GM19099 (cell line): ENCODE results near the gene DNAJB11.

ENCODE experiments used
- POLR2A ChIP-seq: IDR thresholded peaks from 3 replicates; pipeline ENCODE4 v1.6.1; 2011; ENCODE audit warnings: low read depth; ENCODE audit not compliant: insufficient read length; ENCODE audit errors: extremely low read depth

DNAJB11 gene

GRCh38 chr3:186538779-186539178, 31.7 kb upstream of the DNAJB11 start:
- TF ChIP-seq POLR2A = no peak

GRCh38 chr3:186540221-186540834, 30.2 kb upstream of the DNAJB11 start:
- TF ChIP-seq POLR2A = no peak

- TF ChIP-seq POLR2A = no peak
These were observed 29.7 kb upstream of the DNAJB11 start for GRCh38 chr3:186540835-186541226.

- TF ChIP-seq POLR2A = no peak
These were observed 26.2 kb upstream of the DNAJB11 start, which contains the start of gene CRYGS for GRCh38 chr3:186544281-186544680. CRYGS (minus strand) TSS chr3:186544380; CDS start chr3:186544326, 54 bp downstream.

GRCh38 chr3:186549497-186549896, 21.0 kb upstream of the DNAJB11 start:
- TF ChIP-seq POLR2A = no peak

GRCh38 chr3:186551387-186551786, 19.1 kb upstream of the DNAJB11 start:
- TF ChIP-seq POLR2A = no peak

GRCh38 chr3:186552408-186553031, 18.0 kb upstream of the DNAJB11 start:
- TF ChIP-seq POLR2A = no peak

- TF ChIP-seq POLR2A = no peak
These were observed 5.9 kb upstream of the DNAJB11 start for GRCh38 chr3:186564586-186564985.

- TF ChIP-seq POLR2A = no peak
These were observed 3.8 kb upstream of the DNAJB11 start for GRCh38 chr3:186566772-186567071.

- peak; percentile 98 for TF ChIP-seq POLR2A
These were observed 3.2 kb upstream of the DNAJB11 start, which contains the start of gene TBCCD1 for GRCh38 chr3:186567072-186567921. TBCCD1 (minus strand) TSS chr3:186567339; CDS start chr3:186564329, 3,010 bp downstream.

- no peak for TF ChIP-seq POLR2A
These were observed 783 bp upstream of the DNAJB11 start for GRCh38 chr3:186569779-186570095.

GRCh38 chr3:186570941-186571643, 572 bp downstream of the DNAJB11 start:
- no peak for TF ChIP-seq POLR2A

- TF ChIP-seq POLR2A = no peak
These were observed 1.1 kb downstream of the DNAJB11 start for GRCh38 chr3:186571644-186572013.

- no peak for TF ChIP-seq POLR2A
These were observed 7.0 kb downstream of the DNAJB11 start for GRCh38 chr3:186577521-186577920.

GRCh38 chr3:186580785-186581184, 10.3 kb downstream of the DNAJB11 start:
- no peak for TF ChIP-seq POLR2A
